Middle frontal gyrus (tissue), 1 donor: ENCODE data around the gene SPATA2.

Experiments
- DNase-seq: peaks from one replicate; pipeline ENCODE4 v3.0.0-alpha.2; 2015; ENCODE audit warnings: low spot score; ENCODE audit errors: extremely low spot score

The SPATA2 gene

GRCh38 chr20:49859011-49859410 lies 56.3 kb downstream of the SPATA2 start:
- no peak for DNase-seq

GRCh38 chr20:49858076-49858585 lies 57.2 kb downstream of the SPATA2 start:
- DNase-seq: no peak

GRCh38 chr20:49856904-49857303 lies 58.4 kb downstream of the SPATA2 start:
- DNase-seq: no peak

GRCh38 chr20:49854190-49854875 lies 61.0 kb downstream of the SPATA2 start:
- no peak for DNase-seq

GRCh38 chr20:49853640-49854039 lies 61.7 kb downstream of the SPATA2 start:
- no peak for DNase-seq
